Ovary (tissue), 9 donors: Measurements from ENCODE around the gene PLG. TPM values are rescaled to one million over a fixed set of nuclear protein-coding genes. Genes with fewer than 3 reads are reported as not detected.
"Not testable (repeated sequence)": the region's sequence is repeated elsewhere in the genome, so short reads cannot be mapped to it uniquely, and the experiment has no call there.

ENCODE experiments used
- DNase-seq, 5 donors: peaks; one replicate each; pipeline ENCODE4 v3.0.0-alpha.2; 2019 to 2020
- H3K27ac ChIP-seq, 2 donors: fragments of 200-600 bp; one replicate each; pipeline versions ENCODE4 v1.5.1 to v1.8.0; 2019 to 2022
- H3K27me3 ChIP-seq: fragments of 200-600 bp; one replicate; pipeline ENCODE4 v1.8.0; 2022
- H3K36me3 ChIP-seq: fragments of 200-600 bp; sonication (generic); one replicate; pipeline ENCODE4 v1.5.1; 2019
- H3K4me1 ChIP-seq: one replicate; pipeline ENCODE4 v1.8.1; 2013; ENCODE audit warnings: mild to moderate bottlenecking, moderate library complexity; ENCODE audit not compliant: insufficient read depth
- H3K4me3 ChIP-seq: fragments of 200-600 bp; sonication (generic); one replicate; pipeline ENCODE4 v1.5.1; 2017
- H3K9me3 ChIP-seq, 2 donors: fragments of 200-600 bp in 1 of 2; sonication (generic) in 1 of 2; one replicate each; pipeline versions ENCODE4 v1.5.1 to v1.8.1; 2013 to 2019; ENCODE audit warnings: mild to moderate bottlenecking in 1 of 2, moderate library complexity in 1 of 2
- EP300 ChIP-seq: sonication (generic); formaldehyde crosslinking; IDR thresholded peaks from one replicate; pipeline ENCODE4 v1.6.1; 2017; ENCODE audit warnings: antibody characterized with exemption
- POLR2A ChIP-seq: fragments of 450-650 bp; IDR thresholded peaks from one replicate; pipeline ENCODE4 v1.6.1; 2017; ENCODE audit warnings: antibody characterized with exemption, mild to moderate bottlenecking, moderate library complexity
- WGBS, 3 donors: extraction: QIAGEN DNeasy Blood & Tissue Kit in 1 of 3; methylation state at CpG; one replicate each; pipeline versions ENCODE4 v1.1.5 to v1.1.7; 2013 to 2017; 5-methylcytosine and 5-hydroxymethylcytosine counted together
- intact Hi-C, 4 donors: fragments of 100-400 bp; cut with DNase I; formaldehyde crosslinking; loops; one replicate each; pipeline versions ENCODE4 v1.11.0 to v1.15.1; 2022 to 2023
- polyA plus RNA-seq, 2 donors: library from polyadenylated mRNA; stranded (reverse); fragments of 200-250 nt in 1 of 2; fragments of 350-450 nt in 1 of 2; fragmentation: Illumina TruSeq in 1 of 2; extraction: RNeasy Lipid Tissue Mini Kit (QIAGEN cat#74804) in 1 of 2; gene quantifications; one replicate each; pipeline ENCODE4 v1.2.3, GENCODE V29; 2013 to 2014
- total RNA-seq, 7 donors: library from RNA; depleted of rRNA in 2 of 7; stranded (reverse); fragments of >200 nt in 2 of 7; fragmentation: NEBNext Ultra II Directional in 3 of 7; extraction: Animal tissue kit (Norgen Biotek cat#: 25700) in 3 of 7; gene quantifications; one replicate each; pipeline versions ENCODE4 v1.1.0 to v1.2.4, GENCODE V29; 2016 to 2023
- TF ChIP-seq, protein P1 (sequence below), 3 donors: fragments of 450-650 bp in 2 of 3; fragments of 200-600 bp in 1 of 3; IDR thresholded peaks; one replicate each; pipeline versions ENCODE4 v1.5.1 to v1.8.0; 2016 to 2022; ENCODE audit warnings: antibody characterized with exemption in 3 of 3, mild to moderate bottlenecking in 1 of 3
- donor health status: DM: no; HTN: no; CAD: no; lungs with moderate emphysema.
- donor health status: DM: no; HTN: no; CAD: no.
- donor health status: Bipolar disorder and iron deficiency.
- donor health status: DM: yes; HTN: yes; CAD: no.
- donor health status: DM: no; HTN: no; CAD: no.
- donor health status: DM: yes; HTN: yes; CAD: no.

PLG gene
- total and polyA plus RNA-seq, 9 donors: 0.11 to 1.4 (median 0.38) TPM; not detected in 4

DNA sequence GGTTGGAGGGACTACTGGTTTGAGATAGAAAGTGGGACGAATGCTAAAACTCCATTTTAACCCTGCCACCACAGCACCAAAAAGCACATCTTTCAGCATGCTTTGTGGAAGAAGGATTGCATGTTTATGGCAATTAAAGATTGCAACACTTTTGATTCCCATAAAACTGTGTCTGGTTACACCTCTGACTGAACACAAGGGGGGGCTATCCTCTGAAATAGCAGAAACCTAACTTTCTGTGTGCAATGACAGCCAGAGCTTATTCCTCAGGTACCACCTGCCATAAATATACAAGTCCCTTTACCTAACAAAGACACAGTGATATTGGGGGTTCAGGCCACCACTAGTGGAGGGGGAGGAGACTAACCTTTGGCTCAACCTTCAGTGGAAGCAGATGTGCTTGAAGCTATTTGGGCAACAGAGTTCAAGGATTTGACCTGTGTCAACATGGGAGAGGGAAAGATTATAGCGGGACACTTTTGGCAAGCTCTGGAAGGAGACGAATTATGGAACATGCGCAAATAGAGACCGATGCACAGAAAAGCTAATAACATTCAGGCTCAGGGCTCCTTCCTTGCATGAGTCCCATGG lies 9.6 kb upstream of the PLG start:
- DNase-seq: no peak
- Histone ChIP-seq H3K4me1 (no peaks in the 10 kb centered on the region), H3K9me3 (no peaks in the 10 kb centered on the region), H3K4me3 (no peak overlapping the region), H3K36me3 (no peaks in the 10 kb centered on the region), H3K27ac (no peak overlapping the region), H3K27me3 (no peaks in the 10 kb centered on the region)
- 84 to 88% (median 85%) methylated on average over 5 of the region's 5 CpGs for WGBS, 3 donors
- intact Hi-C loops: no loop called here
- TF ChIP-seq EP300: no peak
- TF ChIP-seq, protein P1, sequence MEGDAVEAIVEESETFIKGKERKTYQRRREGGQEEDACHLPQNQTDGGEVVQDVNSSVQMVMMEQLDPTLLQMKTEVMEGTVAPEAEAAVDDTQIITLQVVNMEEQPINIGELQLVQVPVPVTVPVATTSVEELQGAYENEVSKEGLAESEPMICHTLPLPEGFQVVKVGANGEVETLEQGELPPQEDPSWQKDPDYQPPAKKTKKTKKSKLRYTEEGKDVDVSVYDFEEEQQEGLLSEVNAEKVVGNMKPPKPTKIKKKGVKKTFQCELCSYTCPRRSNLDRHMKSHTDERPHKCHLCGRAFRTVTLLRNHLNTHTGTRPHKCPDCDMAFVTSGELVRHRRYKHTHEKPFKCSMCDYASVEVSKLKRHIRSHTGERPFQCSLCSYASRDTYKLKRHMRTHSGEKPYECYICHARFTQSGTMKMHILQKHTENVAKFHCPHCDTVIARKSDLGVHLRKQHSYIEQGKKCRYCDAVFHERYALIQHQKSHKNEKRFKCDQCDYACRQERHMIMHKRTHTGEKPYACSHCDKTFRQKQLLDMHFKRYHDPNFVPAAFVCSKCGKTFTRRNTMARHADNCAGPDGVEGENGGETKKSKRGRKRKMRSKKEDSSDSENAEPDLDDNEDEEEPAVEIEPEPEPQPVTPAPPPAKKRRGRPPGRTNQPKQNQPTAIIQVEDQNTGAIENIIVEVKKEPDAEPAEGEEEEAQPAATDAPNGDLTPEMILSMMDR (IDR thresholded peaks at IDR 0.05): no peak
- TF ChIP-seq POLR2A: no peak

DNA sequence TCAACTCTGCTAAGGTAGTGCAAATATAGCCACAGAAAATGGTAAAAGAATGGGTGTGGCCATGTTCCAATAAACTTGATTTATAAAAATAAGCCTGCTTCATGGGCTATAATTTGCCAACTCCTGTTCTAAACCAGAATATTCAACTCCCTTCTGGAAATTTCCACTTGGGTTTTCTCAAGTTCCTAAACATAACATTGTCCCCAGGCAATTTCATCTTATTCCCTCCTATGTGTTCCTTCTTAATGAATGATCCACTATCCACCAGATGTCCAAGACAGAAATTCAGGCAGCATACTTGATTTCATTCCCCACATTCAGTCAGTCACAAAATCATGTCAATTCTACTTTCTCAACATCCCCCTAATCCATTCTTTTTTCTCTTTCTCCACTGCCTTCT lies 7.0 kb upstream of the PLG start:
- DNase-seq, H3K27ac ChIP-seq, H3K9me3 ChIP-seq, intact Hi-C loops, H3K4me3 ChIP-seq, H3K27me3 ChIP-seq, H3K36me3 ChIP-seq, H3K4me1 ChIP-seq: not testable (repeated sequence)

DNA sequence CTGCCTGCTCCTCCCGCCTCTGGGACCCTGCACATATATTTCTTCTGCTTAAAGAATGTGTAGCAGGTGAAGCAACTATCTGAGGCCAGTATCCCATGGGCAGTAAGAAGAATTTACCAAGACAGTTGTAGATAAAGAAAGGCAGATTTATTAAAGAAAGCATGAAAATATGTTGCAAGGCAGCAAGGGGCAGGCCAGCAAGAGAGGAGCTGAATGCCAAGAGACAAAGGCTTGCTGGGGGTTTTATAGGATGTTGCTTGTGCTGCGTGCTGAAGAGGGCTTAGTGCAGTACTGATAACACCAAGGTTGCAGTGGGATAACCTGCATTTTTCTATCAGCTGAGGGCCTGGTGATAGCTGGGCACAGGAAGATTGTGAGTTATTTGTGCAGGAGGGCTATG lies 6.4 kb upstream of the PLG start:
- H3K4me3 ChIP-seq, H3K36me3 ChIP-seq, DNase-seq, H3K9me3 ChIP-seq, intact Hi-C loops, H3K4me1 ChIP-seq, H3K27ac ChIP-seq, H3K27me3 ChIP-seq: not testable (repeated sequence)
- 50 to 59% (median 53%) methylated on average over 2 of the region's 2 CpGs for WGBS, 3 donors

DNA sequence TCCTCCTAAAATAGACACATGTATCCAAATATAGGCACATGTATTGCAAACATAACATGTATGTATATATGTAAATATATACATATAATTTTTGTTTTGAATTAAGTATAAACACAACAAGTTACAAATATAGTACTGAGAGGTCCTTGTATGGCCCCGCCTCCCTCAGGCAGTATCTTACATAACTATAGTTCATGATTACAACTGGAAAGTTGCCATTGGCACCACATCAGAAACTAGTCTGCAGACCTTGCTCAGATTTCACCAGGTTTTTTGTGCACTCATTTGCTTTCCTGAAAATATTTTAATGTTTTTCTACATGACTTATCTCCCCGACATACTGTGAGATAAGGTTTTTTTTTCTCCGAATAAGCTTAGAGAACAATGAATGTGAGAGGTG lies 5.2 kb upstream of the PLG start:
- H3K36me3 ChIP-seq, H3K4me3 ChIP-seq, H3K27me3 ChIP-seq, DNase-seq, H3K9me3 ChIP-seq, H3K27ac ChIP-seq, H3K4me1 ChIP-seq, intact Hi-C loops: not testable (repeated sequence)
- WGBS, 3 donors: 9 to 34% (median 12%) methylated on average over 3 of the region's 3 CpGs

DNA sequence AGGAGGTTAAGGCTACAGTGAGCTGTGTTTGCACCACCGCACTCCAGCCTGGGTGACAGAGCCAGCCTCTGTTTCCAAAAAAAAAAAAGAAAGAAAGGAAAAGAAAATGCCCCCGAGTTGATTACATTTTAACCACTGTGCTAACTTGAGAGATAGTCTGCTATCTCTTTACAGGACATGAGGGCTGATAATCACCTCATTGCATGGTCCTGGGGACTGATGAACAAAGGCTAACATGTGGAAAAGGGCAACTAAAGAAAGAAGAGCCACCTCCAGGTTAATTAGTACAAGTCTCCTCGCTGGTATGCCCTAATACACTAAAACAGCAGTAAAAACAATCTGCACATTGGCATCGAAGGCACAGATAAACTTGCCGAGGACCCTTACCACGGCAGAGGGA lies 4.2 kb upstream of the PLG start:
- H3K9me3 ChIP-seq: no peaks in the 10 kb centered on the region
- TF ChIP-seq POLR2A (no peak), EP300 (no peak)
- TF ChIP-seq, protein P1 (IDR thresholded peaks at IDR 0.05): no peak
- H3K36me3 ChIP-seq: no peaks in the 10 kb centered on the region
- H3K27ac ChIP-seq: no peak overlapping the region
- WGBS, 3 donors: 81 to 88% (median 86%) methylated on average over 6 of the region's 6 CpGs
- no peaks in the 10 kb centered on the region for H3K27me3 ChIP-seq
- intact Hi-C loops: no loop called here
- DNase-seq: no peak
- H3K4me1 ChIP-seq: no peaks in the 10 kb centered on the region
- no peak overlapping the region for H3K4me3 ChIP-seq

DNA sequence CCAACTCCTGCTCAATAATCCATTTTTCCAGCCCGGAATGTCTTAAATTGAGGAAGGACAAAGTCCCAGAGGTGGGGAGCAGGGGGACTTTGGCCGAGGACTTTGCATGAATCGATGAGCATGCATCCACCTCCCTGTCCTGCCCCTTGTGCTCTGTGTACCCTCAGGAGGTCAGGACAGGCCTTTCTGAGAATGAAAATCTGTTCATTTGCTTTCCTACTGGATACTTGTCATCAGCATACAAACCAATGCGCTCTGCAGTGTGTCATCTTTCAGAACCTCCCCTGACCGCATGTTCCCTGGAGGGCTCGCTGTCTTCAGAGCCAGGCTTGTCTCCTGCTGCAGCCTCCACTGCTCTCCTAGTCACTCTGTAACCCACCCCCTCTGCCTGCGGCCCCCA lies 2.6 kb downstream of the PLG start:
- H3K9me3 ChIP-seq, H3K27ac ChIP-seq, H3K36me3 ChIP-seq, H3K4me1 ChIP-seq, DNase-seq, H3K4me3 ChIP-seq, intact Hi-C loops, H3K27me3 ChIP-seq: not testable (repeated sequence)
- 88 to 89% (median 88%) methylated on average over 7 of the region's 7 CpGs for whole genome bisulfite sequencing, 3 donors

DNA sequence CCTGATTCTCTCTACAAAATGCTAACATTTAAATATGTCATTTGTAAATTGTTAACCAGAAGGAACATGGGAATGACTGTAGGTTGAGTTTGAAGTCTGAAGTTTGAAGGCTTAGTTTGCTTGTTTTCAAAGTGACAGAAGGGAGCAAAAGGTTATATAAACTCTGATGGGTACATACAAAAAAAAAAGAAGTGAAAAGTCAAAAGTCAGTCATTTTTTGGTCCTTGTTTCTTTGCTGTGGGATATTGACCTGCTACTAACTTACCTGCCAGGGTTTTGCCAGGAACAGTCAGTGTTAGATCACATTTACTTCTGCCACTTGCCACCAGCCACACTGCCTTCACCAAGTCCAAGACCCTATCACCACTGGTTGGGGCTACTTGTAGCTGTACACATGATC lies 6.9 kb downstream of the PLG start:
- DNase-seq, H3K4me1 ChIP-seq, H3K27ac ChIP-seq, H3K9me3 ChIP-seq, intact Hi-C loops, H3K36me3 ChIP-seq, H3K27me3 ChIP-seq, H3K4me3 ChIP-seq: not testable (repeated sequence)
